ENCODE measurements around the gene ZNF428.

- no peak for TF ChIP-seq POLR2A (IDR thresholded peaks at IDR 0.05; ENCODE audit: low read depth, low read length)
- TF ChIP-seq MAZ (IDR thresholded peaks at IDR 0.05; ENCODE audit: borderline replicate concordance, low read depth, low read length) = no peak
Measured at GRCh38 chr19:43667126-43667875, 47.9 kb upstream of the ZNF428 start.

Measured in IMR-90 (cell line).